GM21447 (cell line): Measurements from ENCODE around the gene PHKB.
"Not testable (repeated sequence)": the region's sequence is repeated elsewhere in the genome, so short reads cannot be mapped to it uniquely, and the experiment has no call there.

Experiments
- ATAC-seq: cut with Tn5 transposase; IDR thresholded peaks from one replicate; pipeline ENCODE4 v1.9.1; 2021; ENCODE audit not compliant: unreplicated experiment

PHKB gene

GRCh38 chr16:47504599-47504998 is 43.5 kb downstream of the PHKB start:
- no peak for ATAC-seq

- no peak for ATAC-seq
Observed at GRCh38 chr16:47506800-47507199, 45.7 kb downstream of the PHKB start.

GRCh38 chr16:47507701-47508100 is 46.6 kb downstream of the PHKB start:
- no peak for ATAC-seq

GRCh38 chr16:47511882-47512281 is 50.8 kb downstream of the PHKB start:
- no peak for ATAC-seq

DNA sequence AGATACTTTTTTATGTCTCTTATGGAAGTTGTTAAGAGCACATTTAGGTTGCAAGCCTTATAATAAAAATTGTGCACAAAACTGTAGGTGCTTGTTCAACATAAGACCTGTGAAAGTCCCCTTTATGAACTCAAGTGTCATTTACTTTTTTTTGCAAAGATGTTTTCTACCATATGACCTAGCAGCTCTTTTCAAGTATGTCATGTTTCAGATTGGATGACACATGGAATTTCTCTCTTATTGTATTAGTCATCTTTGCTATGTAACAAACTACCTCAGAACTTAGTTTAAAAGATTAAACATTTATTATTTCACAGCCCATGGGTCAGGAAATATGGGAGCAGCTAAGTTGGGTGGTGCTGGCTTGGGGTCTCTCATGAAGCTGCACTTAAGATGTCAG is 57.9 kb downstream of the PHKB start:
- no peak for ATAC-seq

DNA sequence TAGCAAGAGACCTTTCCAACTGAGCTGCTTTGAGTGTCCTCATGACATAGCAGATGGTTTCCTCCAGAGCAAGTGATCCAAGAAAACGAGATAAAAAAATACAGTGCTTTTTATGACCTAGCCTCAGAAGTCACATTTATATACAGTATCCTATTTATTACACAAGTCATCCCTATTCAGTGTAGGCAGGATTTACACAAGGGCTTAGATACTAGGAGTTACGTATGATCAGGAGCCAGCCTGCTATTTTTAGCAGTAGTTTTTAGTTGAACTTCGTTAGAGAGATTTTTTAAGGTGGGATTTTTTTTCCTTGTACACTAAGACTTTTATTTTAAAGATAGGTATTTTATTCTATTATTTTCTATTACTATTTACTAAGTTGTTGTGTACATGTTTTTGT is 58.4 kb downstream of the PHKB start:
- ATAC-seq, result no peak

- no peak for ATAC-seq
Observed at GRCh38 chr16:47519996-47520679, 59.0 kb downstream of the PHKB start.

DNA sequence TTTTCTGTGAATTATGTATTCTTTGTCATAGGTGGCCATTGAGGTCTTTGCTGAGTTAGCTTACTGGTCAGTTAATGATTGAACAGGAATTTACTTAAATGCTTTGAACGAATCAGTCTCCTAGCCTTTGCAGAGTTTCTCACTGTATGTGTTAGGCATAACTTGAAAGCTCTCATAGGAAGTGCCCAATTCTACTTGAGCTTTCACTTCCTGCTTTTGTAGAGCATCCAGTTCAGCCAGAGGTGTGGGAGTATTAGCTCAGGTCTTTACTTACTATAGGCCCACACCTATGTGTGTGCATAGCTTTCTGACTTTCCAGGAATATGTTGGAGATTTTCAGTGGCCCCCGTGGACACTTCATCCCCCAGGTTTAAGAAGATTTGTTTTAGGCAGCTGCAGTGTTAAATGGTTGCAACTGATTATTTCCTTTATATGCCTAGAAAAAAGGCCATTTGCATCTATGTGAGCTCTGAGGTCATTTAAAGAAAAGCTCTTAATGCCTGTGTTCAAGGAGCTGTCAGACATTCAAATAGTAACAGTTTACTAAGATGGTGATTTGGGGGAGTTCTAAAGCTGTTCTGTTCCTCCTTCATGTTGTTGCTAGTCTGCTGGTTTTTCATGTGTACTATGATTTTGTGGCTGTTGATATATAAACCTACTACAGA is 62.3 kb downstream of the PHKB start:
- peak; percentile 100 for ATAC-seq

- no peak for ATAC-seq
Observed at GRCh38 chr16:47524007-47524405, 62.9 kb downstream of the PHKB start.

GRCh38 chr16:47528431-47528830 is 67.3 kb downstream of the PHKB start:
- ATAC-seq, result no peak

DNA sequence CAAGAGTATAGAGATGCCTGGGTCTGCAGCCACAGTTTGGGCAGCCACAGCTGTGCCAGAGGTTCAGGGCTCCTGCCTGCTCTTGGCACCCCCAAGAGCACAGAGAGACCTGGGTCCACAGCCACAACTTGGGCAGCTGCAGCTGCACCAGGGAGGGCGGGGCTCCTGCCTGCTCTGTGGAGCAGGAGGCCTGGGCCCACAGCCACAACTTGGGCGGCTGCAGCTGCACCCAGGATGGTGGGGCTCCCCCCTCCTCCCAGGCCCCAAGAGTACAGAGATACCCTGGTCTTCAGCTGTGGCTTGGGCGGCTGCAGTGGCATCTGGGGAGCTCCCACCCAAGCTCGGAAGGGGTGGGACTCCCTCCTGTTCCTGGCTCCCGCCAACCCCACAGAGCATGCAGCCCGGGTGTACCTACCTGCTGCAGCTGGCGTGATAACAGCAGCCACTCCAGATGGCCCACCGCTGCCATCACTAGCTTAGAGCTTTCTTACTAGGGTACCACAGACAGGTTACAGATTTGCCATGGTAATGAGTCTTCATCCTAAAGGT is 72.7 kb downstream of the PHKB start:
- no peak for ATAC-seq

- ATAC-seq, result no peak
Observed at GRCh38 chr16:47538472-47538871, 77.3 kb downstream of the PHKB start.

- ATAC-seq, result not testable (repeated sequence)
Observed at GRCh38 chr16:47539707-47540670, 78.9 kb downstream of the PHKB start.

DNA sequence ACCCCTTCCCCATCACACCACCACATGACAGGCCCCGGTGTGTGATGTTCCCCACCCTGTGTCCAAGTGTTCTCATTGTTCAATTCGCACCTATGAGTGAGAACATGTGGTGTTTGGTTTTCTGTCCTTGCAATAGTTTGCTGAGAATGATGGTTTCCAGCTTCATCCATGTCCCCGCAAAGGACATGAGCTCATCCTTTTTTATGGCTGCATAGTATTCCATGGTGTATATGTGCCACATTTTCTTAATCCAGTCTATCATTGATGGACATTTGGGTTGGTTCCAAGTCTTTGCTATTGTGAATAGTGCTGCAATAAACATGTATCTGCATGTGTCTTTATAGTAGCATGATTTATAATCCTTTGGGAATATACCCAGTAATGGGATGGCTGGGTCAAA is 80.0 kb downstream of the PHKB start:
- ATAC-seq, result not testable (repeated sequence)

- not testable (repeated sequence) for ATAC-seq
Observed at GRCh38 chr16:47544255-47544654, 83.1 kb downstream of the PHKB start.

- ATAC-seq, result not testable (repeated sequence)
Observed at GRCh38 chr16:47551185-47551584, 90.1 kb downstream of the PHKB start.

GRCh38 chr16:47551767-47552166 is 90.6 kb downstream of the PHKB start:
- ATAC-seq, result not testable (repeated sequence)

- ATAC-seq, result no peak
Observed at GRCh38 chr16:47553853-47554564, 92.9 kb downstream of the PHKB start.

- not testable (repeated sequence) for ATAC-seq
Observed at GRCh38 chr16:47554587-47554986, 93.5 kb downstream of the PHKB start.

DNA sequence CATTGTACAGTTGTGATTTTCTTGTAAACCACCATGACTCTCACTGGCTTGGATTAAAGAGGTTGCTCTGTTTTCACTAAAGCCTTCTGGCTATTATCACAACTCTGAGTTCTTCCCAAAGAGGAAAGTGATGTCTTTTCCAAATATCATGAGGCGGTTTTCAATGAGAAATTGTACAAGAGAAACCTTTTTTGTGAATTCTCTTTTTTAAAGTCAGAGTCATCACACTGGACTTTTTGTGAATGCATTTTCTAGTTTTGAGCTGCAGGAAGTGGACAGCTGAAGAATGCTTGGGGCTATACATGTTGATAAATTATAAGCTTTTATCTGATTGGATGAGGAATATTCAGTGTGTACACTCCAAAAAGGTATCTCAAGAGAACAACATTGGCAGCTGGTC is 100.2 kb downstream of the PHKB start:
- no peak for ATAC-seq

GRCh38 chr16:47562366-47562765 is 101.2 kb downstream of the PHKB start:
- no peak for ATAC-seq
